HCT116 (cell line): ENCODE results near the gene ZNF418. TPM values are rescaled to one million over a fixed set of nuclear protein-coding genes. Genes with fewer than 3 reads are reported as not detected.
"Not testable (repeated sequence)": the region's sequence is repeated elsewhere in the genome, so short reads cannot be mapped to it uniquely, and the experiment has no call there.

Experiments used
- ATAC-seq: fragments of 200-7000 bp; cut with Tn5 transposase; 2 replicates; pipeline ENCODE4 v1.9.1; 2020; ENCODE audit warnings: mild to moderate bottlenecking, moderate library complexity
- BruUV-seq: library from RNA; stranded (reverse); fragments of 400-500 nt; replicated peaks from 2 replicates; lab custom pipeline; 2021; lab: Mats Ljungman, UMichigan
- CTCF ChIA-PET: fragments of 300-600 bp; sonication (Branson Sonifier 250); formaldehyde crosslinking; loops from one replicate; lab custom pipeline; 2021; ENCODE audit warnings: antibody characterized with exemption; lab: Charles Lee
- POLR2A ChIA-PET: fragments of 300-600, 350-600 bp; sonication (Branson Sonifier 250); formaldehyde crosslinking; loops from one replicate; lab custom pipeline; 2021; ENCODE audit warnings: antibody characterized with exemption; lab: Charles Lee
- RAD21 ChIA-PET, 2 experiments: fragments of 300-600 bp; sonication (Branson Sonifier 250); formaldehyde crosslinking; loops; one replicate each; lab custom pipeline; 2023; ENCODE audit warnings: low total read pairs in 2 of 2; ENCODE audit not compliant: uncharacterized antibody in 2 of 2, unreplicated experiment in 2 of 2, low non-redundant PET in 1 of 2; lab: Charles Lee
- DNase-seq: peaks from one replicate; pipeline ENCODE4 v3.0.0-alpha.2; 2010; ENCODE audit warnings: low read depth, low spot score
- H2AFZ ChIP-seq: fragments of 200-600 bp; shearing (Covaris generic), sonication (generic); 2 replicates; pipeline ENCODE4 v1.6.1; 2017; ENCODE audit warnings: low read depth, mixed run types, mixed read lengths, antibody characterized with exemption, low read length; ENCODE audit not compliant: poor library complexity, severe bottlenecking
- H3K27ac ChIP-seq: 2 replicates; pipeline ENCODE4 v1.5.1; 2012; ENCODE audit warnings: low read depth, low read length
- H3K27me3 ChIP-seq: fragments of 200-600 bp; sonication (generic); 2 replicates; pipeline ENCODE4 v1.6.1; 2016; ENCODE audit warnings: mixed run types, low read length, mixed read lengths; ENCODE audit not compliant: insufficient read depth
- H3K36me3 ChIP-seq, 2 experiments: fragments of 200-500 bp in 1 of 2; fragments of 200-600 bp in 1 of 2; sonication (Bioruptor generic) in 1 of 2; sonication (generic) in 1 of 2; 2 replicates each; pipeline versions ENCODE4 v1.5.1 to v1.6.1; 2014 to 2016; ENCODE audit warnings: low read length in 2 of 2, inconsistent platforms in 1 of 2, mixed read lengths in 1 of 2, mixed run types in 1 of 2; ENCODE audit not compliant: insufficient read depth in 2 of 2, control insufficient read depth in 1 of 2
- H3K4me1 ChIP-seq, 2 experiments: fragments of 200-600 bp in 1 of 2; sonication (generic) in 1 of 2; 2 replicates each; pipeline versions ENCODE4 v1.5.1 to v1.6.1; 2012 to 2017; ENCODE audit warnings: low read length in 2 of 2, inconsistent platforms in 1 of 2, mild to moderate bottlenecking in 1 of 2, mixed read lengths in 1 of 2, mixed run types in 1 of 2, moderate library complexity in 1 of 2; ENCODE audit not compliant: insufficient read depth in 2 of 2, control insufficient read depth in 1 of 2
- H3K4me2 ChIP-seq: fragments of 200-600 bp; sonication (generic); 2 replicates; pipeline ENCODE4 v1.6.1; 2017; ENCODE audit warnings: mixed run types, low read length, mixed read lengths
- H3K4me3 ChIP-seq, 2 experiments: fragments of 200-600 bp in 1 of 2; sonication (generic) in 1 of 2; replicated peaks in 1 of 2; 2 replicates each; pipeline ENCODE4 v1.5.1; 2011 to 2016; ENCODE audit warnings: low read length in 2 of 2, control low read depth in 1 of 2, low read depth in 1 of 2, mild to moderate bottlenecking in 1 of 2, mixed read lengths in 1 of 2, mixed run types in 1 of 2
- H3K79me2 ChIP-seq: fragments of 200-600 bp; sonication (generic); 2 replicates; pipeline ENCODE4 v1.6.1; 2017; ENCODE audit warnings: mild to moderate bottlenecking, mixed run types, low read length, moderate library complexity, mixed read lengths; ENCODE audit not compliant: insufficient read depth
- H3K9ac ChIP-seq: fragments of 200-600 bp; sonication (generic); 2 replicates; pipeline ENCODE4 v1.6.1; 2016; ENCODE audit warnings: low read length, mixed read lengths
- H3K9me2 ChIP-seq: fragments of 200-600 bp; sonication (generic), shearing (Covaris generic); 2 replicates; pipeline ENCODE4 v1.6.1; 2017; ENCODE audit warnings: mixed run types, mild to moderate bottlenecking, moderate library complexity; ENCODE audit not compliant: insufficient read depth
- H3K9me3 ChIP-seq, 2 experiments: fragments of 200-500 bp in 1 of 2; fragments of 200-600 bp in 1 of 2; sonication (Bioruptor generic) in 1 of 2; sonication (generic) in 1 of 2; 2 replicates each; pipeline ENCODE4 v1.6.1; 2014 to 2017; ENCODE audit warnings: low read length in 2 of 2, mixed read lengths in 2 of 2, inconsistent platforms in 1 of 2, low read depth in 1 of 2, mild to moderate bottlenecking in 1 of 2, mixed run types in 1 of 2, moderate library complexity in 1 of 2; ENCODE audit not compliant: control insufficient read depth in 1 of 2, insufficient read depth in 1 of 2
- H4K20me1 ChIP-seq: fragments of 200-600 bp; sonication (generic), shearing (Covaris generic); 2 replicates; pipeline ENCODE4 v1.6.1; 2017; ENCODE audit warnings: mixed run types, mild to moderate bottlenecking, moderate library complexity; ENCODE audit not compliant: insufficient read depth
- CTCF ChIP-seq, 3 experiments: fragments of 200-600 bp in 1 of 3; sonication (generic) in 1 of 3; IDR thresholded peaks in 2 of 3; conservative IDR thresholded peaks in 1 of 3; 2 replicates each; pipeline ENCODE4 v1.5.1; 2012 to 2017; ENCODE audit warnings: low read depth in 2 of 3, low read length in 2 of 3, antibody characterized with exemption in 1 of 3, borderline replicate concordance in 1 of 3, control low read depth in 1 of 3, mild to moderate bottlenecking in 1 of 3, mixed read lengths in 1 of 3, mixed run types in 1 of 3, moderate library complexity in 1 of 3; ENCODE audit not compliant: insufficient read depth in 1 of 3
- ELF1 ChIP-seq: IDR thresholded peaks from 2 replicates; pipeline ENCODE4 v1.6.1; 2012; ENCODE audit warnings: low read depth, borderline replicate concordance
- JUND ChIP-seq: IDR thresholded peaks from 2 replicates; pipeline ENCODE4 v1.6.1; 2012
- YY1 ChIP-seq: IDR thresholded peaks from 2 replicates; pipeline ENCODE4 v1.6.1; 2011; ENCODE audit warnings: low read length, low read depth, moderate library complexity, mild to moderate bottlenecking; ENCODE audit not compliant: insufficient replicate concordance; ENCODE audit errors: extremely low read depth
- ZNF274 ChIP-seq: fragments of 200-500 bp; sonication (Bioruptor generic); IDR thresholded peaks from 2 replicates; pipeline ENCODE4 v1.6.1; 2014; ENCODE audit warnings: mild to moderate bottlenecking, low read depth, low read length, inconsistent platforms
- intact Hi-C: fragments of 100-400 bp; cut with micrococcal nuclease; formaldehyde crosslinking; loops from 2 replicates; pipeline ENCODE4 v1.10.0; 2022
- total RNA-seq: library from RNA; stranded (reverse); gene quantifications from one replicate; pipeline ENCODE4 v1.2.1, GENCODE V29; 2021; ENCODE audit not compliant: unreplicated experiment

The ZNF418 gene
- total RNA-seq, 1 experiment from 2014 or later = not detected

- ChIA-PET POLR2A (no interaction called here), CTCF (no interaction called here), RAD21 (no interaction called here)
- no peak for DNase-seq
- TF ChIP-seq YY1 = no peak
- TF ChIP-seq JUND = no peak
- no peak for TF ChIP-seq ELF1
- TF ChIP-seq CTCF (IDR thresholded peaks at IDR 0.05 in 2 of 3, conservative IDR thresholded peaks at IDR 0.05 in 1 of 3; ENCODE audit: borderline replicate concordance in 1 of 3, insufficient read depth in 1 of 3, low read depth in 2 of 3, low read length in 2 of 3) = no peak
- TF ChIP-seq ZNF274 = no peak
- Histone ChIP-seq H3K4me1 (no peaks in the 10 kb centered on the region), H3K4me2 (no peak overlapping the region), H3K27ac (no peak overlapping the region), H3K9me2 (no peaks in the 10 kb centered on the region), H3K27me3 (no peaks in the 10 kb centered on the region), H3K79me2 (no peaks in the 10 kb centered on the region), H3K9me3 (peaks cover 0 to 8% of the 10 kb centered on the region in 2 experiments; a peak in 1 of 4 replicates), H3K36me3 (no peaks in the 10 kb centered on the region), H4K20me1 (no peaks in the 10 kb centered on the region), H2AFZ (no peak overlapping the region), H3K9ac (no peak overlapping the region), H3K4me3 (no peak overlapping the region)
- no TSS peak for BruUV-seq
- no peak for ATAC-seq
- intact Hi-C loops = loop anchor here (5.0 to 10.0 kb wide), 2 partner anchors 433 to 496 kb away; no protein-coding TSS in a partner anchor
Observed at GRCh38 chr19:57900311-57900710, 34.9 kb downstream of the ZNF418 start.

DNA sequence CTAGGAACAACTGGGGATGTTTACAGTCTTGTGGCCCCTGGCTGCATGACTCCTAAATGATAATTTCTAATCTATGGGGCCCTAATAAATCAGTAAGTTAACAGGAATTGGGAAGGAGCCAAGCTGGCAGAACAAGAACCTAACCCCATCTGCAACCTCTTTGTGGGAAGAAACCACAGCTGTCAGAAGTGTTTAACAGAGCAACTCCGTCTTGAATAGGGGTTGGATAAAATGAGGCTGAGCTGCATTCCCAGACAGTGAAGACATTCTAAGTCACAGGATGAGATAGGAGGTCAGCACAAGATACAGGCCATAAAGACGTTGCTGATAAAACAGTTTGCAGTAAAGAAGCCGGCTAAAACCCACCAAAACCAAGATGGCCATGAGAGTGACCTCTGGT, 44.5 kb downstream of the ZNF418 start:
- DNase-seq, H3K9me2 ChIP-seq, BruUV-seq, H3K4me3 ChIP-seq, H3K9me3 ChIP-seq, H3K4me1 ChIP-seq, H3K9ac ChIP-seq, POLR2A ChIA-PET, H4K20me1 ChIP-seq, H3K27ac ChIP-seq, ATAC-seq, intact Hi-C loops, H3K36me3 ChIP-seq, H3K4me2 ChIP-seq, RAD21 ChIA-PET, H3K27me3 ChIP-seq, H2AFZ ChIP-seq, H3K79me2 ChIP-seq, CTCF ChIA-PET: not testable (repeated sequence)
